ENCODE data around the gene NCOA1.

GRCh38 chr2:24552836-24553235 lies 61.8 kb downstream of the NCOA1 start:
- no peak for TF ChIP-seq CTCF (conservative IDR thresholded peaks at IDR 0.05; ENCODE audit: low read depth, low read length)
- TF ChIP-seq RCOR1 (IDR thresholded peaks at IDR 0.05; ENCODE audit: insufficient replicate concordance, low read length) = no peak

Data from IMR-90 (cell line).